ENCODE measurements around the gene GDE1. TPM values are rescaled to one million over a fixed set of nuclear protein-coding genes. Genes with fewer than 3 reads are reported as not detected.

GDE1 gene
- total and polyA plus RNA-seq, 9 of the 15 experiments (the other 6 are each of a cell fraction or from before 2014, with no cell fraction given) = 18.8 to 40.5 (median 22.3) TPM

DNA sequence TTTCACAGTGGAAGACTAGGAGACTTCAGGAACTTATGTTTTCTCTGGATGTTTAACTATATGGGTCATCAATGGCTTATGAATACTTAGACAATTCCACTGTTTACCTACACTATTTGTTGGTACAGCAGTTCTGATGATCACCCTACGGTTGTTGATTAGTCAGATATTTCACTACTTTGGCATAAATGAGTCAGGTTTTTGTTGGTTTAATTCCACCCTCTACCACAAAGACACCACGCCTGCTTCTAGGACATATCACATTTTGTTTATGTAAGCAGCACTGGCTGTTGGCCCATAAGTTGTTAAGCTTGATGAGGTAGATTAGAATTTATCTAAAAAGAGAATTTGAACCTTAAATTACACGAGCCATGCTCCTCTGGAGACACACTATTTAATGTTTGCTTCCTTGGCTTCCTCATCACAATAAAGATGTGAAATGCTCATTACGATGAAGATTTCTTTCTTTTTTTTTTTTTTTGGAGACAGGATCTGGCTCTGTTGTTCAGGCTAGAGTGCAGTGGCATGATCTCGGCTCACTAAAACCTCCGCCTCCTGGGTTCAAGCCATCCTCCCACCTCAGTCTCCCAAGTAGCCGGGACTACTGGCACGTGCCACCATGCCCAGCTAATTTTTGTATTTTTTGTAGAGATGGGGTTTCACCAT lies 4.3 kb downstream of the GDE1 start (continued):
- TF ChIP-seq, protein P1, sequence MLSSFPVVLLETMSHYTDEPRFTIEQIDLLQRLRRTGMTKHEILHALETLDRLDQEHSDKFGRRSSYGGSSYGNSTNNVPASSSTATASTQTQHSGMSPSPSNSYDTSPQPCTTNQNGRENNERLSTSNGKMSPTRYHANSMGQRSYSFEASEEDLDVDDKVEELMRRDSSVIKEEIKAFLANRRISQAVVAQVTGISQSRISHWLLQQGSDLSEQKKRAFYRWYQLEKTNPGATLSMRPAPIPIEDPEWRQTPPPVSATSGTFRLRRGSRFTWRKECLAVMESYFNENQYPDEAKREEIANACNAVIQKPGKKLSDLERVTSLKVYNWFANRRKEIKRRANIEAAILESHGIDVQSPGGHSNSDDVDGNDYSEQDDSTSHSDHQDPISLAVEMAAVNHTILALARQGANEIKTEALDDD (IDR thresholded peaks at IDR 0.05) = peak; percentile 37; the same call in 1 of the 2 replicates
- TF ChIP-seq NFIC (IDR thresholded peaks at IDR 0.05) = peak; percentile 84
- TF ChIP-seq, protein P2, sequence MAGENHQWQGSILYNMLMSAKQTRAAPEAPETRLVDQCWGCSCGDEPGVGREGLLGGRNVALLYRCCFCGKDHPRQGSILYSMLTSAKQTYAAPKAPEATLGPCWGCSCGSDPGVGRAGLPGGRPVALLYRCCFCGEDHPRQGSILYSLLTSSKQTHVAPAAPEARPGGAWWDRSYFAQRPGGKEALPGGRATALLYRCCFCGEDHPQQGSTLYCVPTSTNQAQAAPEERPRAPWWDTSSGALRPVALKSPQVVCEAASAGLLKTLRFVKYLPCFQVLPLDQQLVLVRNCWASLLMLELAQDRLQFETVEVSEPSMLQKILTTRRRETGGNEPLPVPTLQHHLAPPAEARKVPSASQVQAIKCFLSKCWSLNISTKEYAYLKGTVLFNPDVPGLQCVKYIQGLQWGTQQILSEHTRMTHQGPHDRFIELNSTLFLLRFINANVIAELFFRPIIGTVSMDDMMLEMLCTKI (IDR thresholded peaks at IDR 0.05; ENCODE audit: partially characterized antibody) = no peak
- TF ChIP-seq SP2 (IDR thresholded peaks at IDR 0.05; ENCODE audit: extremely low read depth, low read depth, low read length, poor library complexity, severe bottlenecking) = no peak
- TF ChIP-seq NEUROD1 (IDR thresholded peaks at IDR 0.05; ENCODE audit: borderline replicate concordance, low read depth, low read length, partially characterized antibody) = no peak
- TF ChIP-seq XRCC5 (IDR thresholded peaks at IDR 0.05; ENCODE audit: low read depth, low read length) = no peak
- no peak for TF ChIP-seq XRCC3 (IDR thresholded peaks at IDR 0.05)
- TF ChIP-seq, protein P3, sequence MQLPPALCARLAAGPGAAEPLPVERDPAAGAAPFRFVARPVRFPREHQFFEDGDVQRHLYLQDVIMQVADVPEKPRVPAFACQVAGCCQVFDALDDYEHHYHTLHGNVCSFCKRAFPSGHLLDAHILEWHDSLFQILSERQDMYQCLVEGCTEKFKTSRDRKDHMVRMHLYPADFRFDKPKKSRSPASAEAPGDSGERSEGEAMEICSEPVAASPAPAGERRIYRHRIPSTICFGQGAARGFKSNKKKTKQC (CRISPR knock-in tag; IDR thresholded peaks at IDR 0.05) = no peak
- no peak for TF ChIP-seq GATA2 (CRISPR knock-in tag; IDR thresholded peaks at IDR 0.05)
- TF ChIP-seq EHMT2 (IDR thresholded peaks at IDR 0.05) = no peak
- TF ChIP-seq ZKSCAN8 (CRISPR knock-in tag; IDR thresholded peaks at IDR 0.05) = no peak
- peak; percentile 31 for TF ChIP-seq MAFK (IDR thresholded peaks at IDR 0.05; ENCODE audit: low read length)
